K562 (cell line): Measurements from ENCODE around the gene HS3ST3B1. TPM values are rescaled to one million over a fixed set of nuclear protein-coding genes. Genes with fewer than 3 reads are reported as not detected.

Source experiments
- ARID1B ChIP-seq: fragments of 450-650 bp; IDR thresholded peaks from 2 replicates; pipeline ENCODE4 v1.6.1; 2016; ENCODE audit warnings: antibody characterized with exemption, mild to moderate bottlenecking, inconsistent platforms
- ELF4 ChIP-seq: fragments of 450-650 bp; formaldehyde crosslinking; IDR thresholded peaks from 2 replicates; pipeline ENCODE4 v1.4.0; 2022; ENCODE audit warnings: missing genetic modification characterization
- EP300 ChIP-seq: IDR thresholded peaks from 2 replicates; pipeline ENCODE4 v1.6.1; 2012; ENCODE audit warnings: low read length, improper control_type of control experiment
- EP400 ChIP-seq: fragments of 450-650 bp; IDR thresholded peaks from 2 replicates; pipeline ENCODE4 v1.6.1; 2017; ENCODE audit warnings: antibody characterized with exemption, mild to moderate bottlenecking, moderate library complexity
- FOXA3 ChIP-seq, 2 experiments: fragments of 450-650 bp in 1 of 2; sonication (generic) in 1 of 2; formaldehyde crosslinking; IDR thresholded peaks in 1 of 2; conservative IDR thresholded peaks in 1 of 2; 2 replicates each; pipeline versions ENCODE4 v1.4.0 to v1.8.0; 2020 to 2022; ENCODE audit warnings: mild to moderate bottlenecking in 2 of 2, missing genetic modification reagents in 1 of 2
- GTF2F1 ChIP-seq: IDR thresholded peaks from 2 replicates; pipeline ENCODE4 v1.6.1; 2011; ENCODE audit warnings: low read depth, low read length, improper control_type of control experiment
- HMGXB4 ChIP-seq: sonication (generic); formaldehyde crosslinking; IDR thresholded peaks from 2 replicates; pipeline ENCODE4 v1.8.1; 2023; ENCODE audit warnings: mild to moderate bottlenecking, missing genetic modification reagents
- KLF10 ChIP-seq: fragments of 250-450 bp; sonication (Bioruptor Pico); IDR thresholded peaks from 2 replicates; pipeline ENCODE4 v1.6.1; 2021; ENCODE audit warnings: matching md5 sums
- KLF16 ChIP-seq: IDR thresholded peaks from 2 replicates; pipeline ENCODE4 v1.6.1; 2016; ENCODE audit warnings: antibody characterized with exemption
- MEIS2 ChIP-seq: fragments of 450-650 bp; IDR thresholded peaks from 2 replicates; pipeline ENCODE4 v1.6.1; 2014; ENCODE audit warnings: mild to moderate bottlenecking; ENCODE audit not compliant: partially characterized antibody
- NBN ChIP-seq: fragments of 450-650 bp; IDR thresholded peaks from 2 replicates; pipeline ENCODE4 v1.6.1; 2016; ENCODE audit warnings: low read depth, mild to moderate bottlenecking
- SETDB1 ChIP-seq: IDR thresholded peaks from one replicate; pipeline ENCODE4 v1.6.1; 2012; ENCODE audit warnings: low read length, control low read depth, inconsistent platforms
- SPI1 ChIP-seq: IDR thresholded peaks from 2 replicates; pipeline ENCODE4 v1.6.1; 2011; ENCODE audit warnings: low read depth, low read length, control low read depth, borderline replicate concordance
- SREBF2 ChIP-seq: sonication (generic); formaldehyde crosslinking; IDR thresholded peaks from 2 replicates; pipeline ENCODE4 v1.4.0; 2020; ENCODE audit warnings: mild to moderate bottlenecking, missing genetic modification reagents
- TAL1 ChIP-seq: fragments of 450-650 bp; IDR thresholded peaks from 2 replicates; pipeline ENCODE4 v1.6.1; 2016; ENCODE audit warnings: mild to moderate bottlenecking
- TARDBP ChIP-seq: fragments of 450-650 bp; IDR thresholded peaks from 2 replicates; pipeline ENCODE4 v1.6.1; 2016
- TBL1XR1 ChIP-seq, 2 experiments: IDR thresholded peaks; 2 replicates each; pipeline ENCODE4 v1.6.1; 2012; ENCODE audit warnings: improper control_type of control experiment in 2 of 2, low read length in 2 of 2, mild to moderate bottlenecking in 1 of 2
- TFAM ChIP-seq: fragments of 250-450 bp; sonication (Bioruptor Pico); conservative IDR thresholded peaks from 2 replicates; pipeline ENCODE4 v1.5.0; 2021; ENCODE audit warnings: mild to moderate bottlenecking, moderate library complexity
- U2AF2 ChIP-seq: fragments of 200-400 bp; formaldehyde crosslinking; optimal IDR thresholded peaks from 2 replicates; pipeline ENCODE3; 2017; ENCODE audit warnings: low read depth, mild to moderate bottlenecking, low read length
- ZNF197 ChIP-seq: fragments of 200-800 bp; sonication (Bioruptor generic); IDR thresholded peaks from 2 replicates; pipeline ENCODE4 v1.6.1; 2016; ENCODE audit warnings: low read depth, missing genetic modification characterization, missing compliant biosample characterization
- ZNF232 ChIP-seq: sonication (generic); formaldehyde crosslinking; IDR thresholded peaks from 2 replicates; pipeline ENCODE4 v1.8.0; 2022; ENCODE audit warnings: mild to moderate bottlenecking, missing genetic modification reagents
- polyA plus RNA-seq, 8 experiments: library from polyadenylated mRNA; depleted of rRNA in 4 of 8; stranded (reverse) in 5 of 8; unstranded in 3 of 8; fragments of >200 nt; fragmentation: Nextera tagmentation in 2 of 8; fragmentation: Illumina TruSeq in 1 of 8; extraction: Ambion mirVana in 2 of 8; extraction: Trizol in 1 of 8; gene quantifications; 2 replicates each; pipeline versions ENCODE4 v1.2.1 to v1.2.3, GENCODE V29; 2011 to 2014; ENCODE audit warnings: inconsistent platforms in 1 of 8, missing spikeins in 1 of 8
- total RNA-seq, 7 experiments: library from RNA; depleted of rRNA in 6 of 7; stranded (reverse); fragments of >200 nt in 6 of 7; fragmentation: Illumina TruSeq in 2 of 7; extraction: Trizol in 2 of 7; gene quantifications; 2 replicates each; pipeline versions ENCODE4 v1.2.1 to v1.2.3, GENCODE V29; 2011 to 2021; ENCODE audit warnings: low replicate concordance in 1 of 7
- TF ChIP-seq, protein P1 (sequence below): sonication (generic); formaldehyde crosslinking; IDR thresholded peaks from 2 replicates; pipeline ENCODE4 v1.8.0; 2023; ENCODE audit warnings: mild to moderate bottlenecking, missing genetic modification reagents

HS3ST3B1 gene
- total and polyA plus RNA-seq, 9 of the 15 experiments (the other 6 are each of a cell fraction or from before 2014, with no cell fraction given) = 1.9 to 12.9 (median 3.7) TPM

DNA sequence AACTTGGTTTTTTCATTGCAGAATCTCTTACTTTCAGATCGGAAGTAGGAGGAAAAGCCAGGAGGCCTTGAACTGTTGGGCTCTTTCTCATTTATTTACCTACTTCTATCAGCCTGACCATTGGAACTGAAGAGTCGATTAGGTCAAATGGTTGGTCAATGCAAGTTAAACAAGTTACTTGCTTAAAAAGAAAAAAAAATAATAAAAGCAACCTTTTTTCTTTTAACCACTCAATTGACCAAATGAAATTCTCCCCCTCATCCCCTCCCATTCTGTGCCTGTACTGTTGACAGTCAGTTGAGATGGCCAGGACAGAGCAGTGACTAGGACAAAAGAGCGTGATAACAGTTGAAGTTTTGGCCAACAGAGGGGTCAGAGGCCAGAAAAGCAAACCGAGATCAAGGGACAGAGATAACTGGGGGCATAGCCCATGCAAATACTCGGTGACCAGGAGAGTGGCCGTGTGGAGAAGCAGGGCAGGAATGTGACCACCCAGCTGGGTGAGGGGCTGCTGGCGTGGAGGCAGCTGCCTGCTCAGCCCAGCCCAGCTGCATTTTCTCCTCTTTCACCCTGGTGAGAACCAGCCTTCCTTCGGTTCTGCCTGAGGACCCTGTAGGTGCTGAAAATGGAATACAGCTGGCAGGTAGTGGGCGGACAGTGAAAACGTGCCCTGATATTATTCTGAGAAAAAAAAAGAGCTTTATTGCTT, 72.2 kb downstream of the HS3ST3B1 start (continued):
- 0 out of 2 replicates have a peak, but pooled peaks have one; percentile 65 for TF ChIP-seq ZNF197 (CRISPR knock-in tag)
- no peak for TF ChIP-seq ZNF232 (CRISPR knock-in tag)
- no peak for TF ChIP-seq GTF2F1
- TF ChIP-seq TAL1 = no peak
- TF ChIP-seq, protein P1, sequence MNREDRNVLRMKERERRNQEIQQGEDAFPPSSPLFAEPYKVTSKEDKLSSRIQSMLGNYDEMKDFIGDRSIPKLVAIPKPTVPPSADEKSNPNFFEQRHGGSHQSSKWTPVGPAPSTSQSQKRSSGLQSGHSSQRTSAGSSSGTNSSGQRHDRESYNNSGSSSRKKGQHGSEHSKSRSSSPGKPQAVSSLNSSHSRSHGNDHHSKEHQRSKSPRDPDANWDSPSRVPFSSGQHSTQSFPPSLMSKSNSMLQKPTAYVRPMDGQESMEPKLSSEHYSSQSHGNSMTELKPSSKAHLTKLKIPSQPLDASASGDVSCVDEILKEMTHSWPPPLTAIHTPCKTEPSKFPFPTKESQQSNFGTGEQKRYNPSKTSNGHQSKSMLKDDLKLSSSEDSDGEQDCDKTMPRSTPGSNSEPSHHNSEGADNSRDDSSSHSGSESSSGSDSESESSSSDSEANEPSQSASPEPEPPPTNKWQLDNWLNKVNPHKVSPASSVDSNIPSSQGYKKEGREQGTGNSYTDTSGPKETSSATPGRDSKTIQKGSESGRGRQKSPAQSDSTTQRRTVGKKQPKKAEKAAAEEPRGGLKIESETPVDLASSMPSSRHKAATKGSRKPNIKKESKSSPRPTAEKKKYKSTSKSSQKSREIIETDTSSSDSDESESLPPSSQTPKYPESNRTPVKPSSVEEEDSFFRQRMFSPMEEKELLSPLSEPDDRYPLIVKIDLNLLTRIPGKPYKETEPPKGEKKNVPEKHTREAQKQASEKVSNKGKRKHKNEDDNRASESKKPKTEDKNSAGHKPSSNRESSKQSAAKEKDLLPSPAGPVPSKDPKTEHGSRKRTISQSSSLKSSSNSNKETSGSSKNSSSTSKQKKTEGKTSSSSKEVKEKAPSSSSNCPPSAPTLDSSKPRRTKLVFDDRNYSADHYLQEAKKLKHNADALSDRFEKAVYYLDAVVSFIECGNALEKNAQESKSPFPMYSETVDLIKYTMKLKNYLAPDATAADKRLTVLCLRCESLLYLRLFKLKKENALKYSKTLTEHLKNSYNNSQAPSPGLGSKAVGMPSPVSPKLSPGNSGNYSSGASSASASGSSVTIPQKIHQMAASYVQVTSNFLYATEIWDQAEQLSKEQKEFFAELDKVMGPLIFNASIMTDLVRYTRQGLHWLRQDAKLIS (CRISPR knock-in tag) = no peak
- peak; percentile 54 for TF ChIP-seq MEIS2
- TF ChIP-seq EP300 = peak; percentile 47; the same call in 1 of the 2 replicates
- TF ChIP-seq NBN = no peak
- TF ChIP-seq FOXA3 (CRISPR knock-in tag; conservative IDR thresholded peaks at IDR 0.05 in 1 of 2, IDR thresholded peaks at IDR 0.05 in 1 of 2) = no peak
- TF ChIP-seq SETDB1 = no peak
- no peak for TF ChIP-seq TARDBP
- no peak for TF ChIP-seq TBL1XR1 (IDR thresholded peaks at IDR 0.05; ENCODE audit: low read length in 2 of 2)
- TF ChIP-seq TFAM (CRISPR knock-in tag) = no peak
- TF ChIP-seq ELF4 (CRISPR knock-in tag) = no peak
- no peak for TF ChIP-seq SREBF2 (CRISPR knock-in tag)
- peak; percentile 47; the same call in 1 of the 2 replicates for TF ChIP-seq ARID1B
- no peak for TF ChIP-seq SPI1
- no peak for TF ChIP-seq EP400
- TF ChIP-seq KLF10 = no peak
- no peak for TF ChIP-seq KLF16
- no peak for TF ChIP-seq HMGXB4 (CRISPR knock-in tag)
- TF ChIP-seq U2AF2 = no peak
